IMR-90 (cell line): Measurements from ENCODE around the gene DPYSL5. TPM values are rescaled to one million over a fixed set of nuclear protein-coding genes. Genes with fewer than 3 reads are reported as not detected.

Experiments
- ATAC-seq: fragments of 200-7000 bp; cut with Tn5 transposase; 2 replicates; pipeline ENCODE4 v1.9.1; 2020; ENCODE audit warnings: low read depth, mild to moderate bottlenecking, moderate library complexity
- BruUV-seq: library from RNA; stranded (reverse); fragments of 400-500 nt; replicated peaks from 2 replicates; lab custom pipeline; 2021; lab: Mats Ljungman, UMichigan
- CTCF ChIA-PET: fragments of 300-600 bp; formaldehyde crosslinking; extraction: SDS; loops from one replicate; lab custom pipeline; 2021; ENCODE audit warnings: antibody characterized with exemption; lab: Yijun Ruan, JAX
- POLR2A ChIA-PET: fragments of 300-600 bp; sonication (Branson Sonifier 250); formaldehyde crosslinking; loops from one replicate; lab custom pipeline; 2022; ENCODE audit warnings: antibody characterized with exemption; ENCODE audit not compliant: unreplicated experiment; lab: Charles Lee
- DNase-seq: peaks from one replicate; pipeline ENCODE4 v3.0.0; 2013
- H2AFZ ChIP-seq: replicated peaks from 2 replicates; pipeline ENCODE3; 2013; ENCODE audit warnings: low read length, mild to moderate bottlenecking; ENCODE audit not compliant: poor library complexity
- H2AK5ac ChIP-seq: 2 replicates; pipeline ENCODE4 v1.6.1; 2013; ENCODE audit warnings: low read depth, low read length, inconsistent platforms
- H2AK9ac ChIP-seq: replicated peaks from 2 replicates; pipeline ENCODE3; 2013; ENCODE audit warnings: mild to moderate bottlenecking, low read depth, low read length, moderate library complexity; ENCODE audit not compliant: poor library complexity
- H2BK120ac ChIP-seq: 2 replicates; pipeline ENCODE4 v1.6.1; 2013; ENCODE audit warnings: low read depth, low read length, inconsistent platforms
- H2BK15ac ChIP-seq: 3 replicates; pipeline ENCODE4 v1.6.1; 2013; ENCODE audit warnings: low read depth, low read length, inconsistent platforms
- H2BK20ac ChIP-seq: 2 replicates; pipeline ENCODE4 v1.6.1; 2013; ENCODE audit warnings: low read depth, mild to moderate bottlenecking, inconsistent platforms, low read length, moderate library complexity
- H2BK5ac ChIP-seq: 2 replicates; pipeline ENCODE4 v1.6.1; 2013; ENCODE audit warnings: mild to moderate bottlenecking, low read depth, low read length, inconsistent platforms; ENCODE audit not compliant: poor library complexity, severe bottlenecking
- H3K14ac ChIP-seq: replicated peaks from 2 replicates; pipeline ENCODE4 v1.6.1; 2013; ENCODE audit warnings: low read depth, low read length, inconsistent platforms
- H3K18ac ChIP-seq: 2 replicates; pipeline ENCODE4 v1.6.1; 2013; ENCODE audit warnings: low read depth, low read length, control low read depth
- H3K23ac ChIP-seq: 2 replicates; pipeline ENCODE4 v1.6.1; 2013; ENCODE audit warnings: low read depth, low read length, inconsistent platforms
- H3K27ac ChIP-seq: 2 replicates; pipeline ENCODE4 v1.5.1; 2013; ENCODE audit warnings: mild to moderate bottlenecking, control low read depth, low read length; ENCODE audit not compliant: insufficient read depth
- H3K27me3 ChIP-seq: 2 replicates; pipeline ENCODE4 v1.6.1; 2013; ENCODE audit warnings: low read length; ENCODE audit not compliant: control insufficient read depth, insufficient read depth
- H3K36me3 ChIP-seq: 2 replicates; pipeline ENCODE4 v1.6.1; 2013; ENCODE audit warnings: low read length, mixed read lengths; ENCODE audit not compliant: control insufficient read depth, insufficient read depth
- H3K4ac ChIP-seq: 2 replicates; pipeline ENCODE4 v1.6.1; 2013; ENCODE audit warnings: low read depth, low read length, inconsistent platforms
- H3K4me1 ChIP-seq: 2 replicates; pipeline ENCODE4 v1.6.1; 2013; ENCODE audit warnings: low read length, mixed read lengths; ENCODE audit not compliant: control insufficient read depth, insufficient read depth
- H3K4me2 ChIP-seq: 2 replicates; pipeline ENCODE4 v1.6.1; 2013; ENCODE audit warnings: low read depth, mild to moderate bottlenecking, control low read depth, low read length, moderate library complexity
- H3K4me3 ChIP-seq: 2 replicates; pipeline ENCODE4 v1.5.1; 2013; ENCODE audit warnings: low read depth, mild to moderate bottlenecking, control low read depth, low read length, moderate library complexity; ENCODE audit not compliant: insufficient read depth
- H3K56ac ChIP-seq: 2 replicates; pipeline ENCODE4 v1.6.1; 2013; ENCODE audit warnings: low read length, inconsistent platforms; ENCODE audit not compliant: insufficient read depth; ENCODE audit errors: extremely low read depth
- H3K79me1 ChIP-seq, 2 experiments: 2 replicates each; pipeline ENCODE4 v1.6.1; 2013; ENCODE audit warnings: low read length in 2 of 2, inconsistent platforms in 1 of 2, low read depth in 1 of 2
- H3K9ac ChIP-seq: 2 replicates; pipeline ENCODE4 v1.6.1; 2013; ENCODE audit warnings: low read depth, low read length, control low read depth
- H3K9me1 ChIP-seq: 2 replicates; pipeline ENCODE4 v1.6.1; 2013; ENCODE audit warnings: low read length, inconsistent platforms; ENCODE audit not compliant: insufficient read depth
- H3K9me3 ChIP-seq: 2 replicates; pipeline ENCODE4 v1.6.1; 2013; ENCODE audit warnings: low read length; ENCODE audit not compliant: control insufficient read depth, insufficient read depth
- H4K20me1 ChIP-seq: 2 replicates; pipeline ENCODE4 v1.6.1; 2013; ENCODE audit warnings: low read length, inconsistent platforms; ENCODE audit not compliant: insufficient read depth
- H4K5ac ChIP-seq: 2 replicates; pipeline ENCODE4 v1.6.1; 2013; ENCODE audit warnings: mild to moderate bottlenecking, low read depth, low read length, control low read depth
- H4K8ac ChIP-seq, 2 experiments: 2 replicates each; pipeline ENCODE4 v1.6.1; 2013; ENCODE audit warnings: low read depth in 2 of 2, low read length in 2 of 2, control low read depth in 1 of 2, inconsistent platforms in 1 of 2
- H4K91ac ChIP-seq: 2 replicates; pipeline ENCODE4 v1.6.1; 2013; ENCODE audit warnings: low read depth, low read length, inconsistent platforms; ENCODE audit not compliant: insufficient read depth
- FOS ChIP-seq: fragments of 150-350 bp; IDR thresholded peaks from 2 replicates; pipeline ENCODE4 v1.6.1; 2016; ENCODE audit warnings: low read depth, low read length
- WGBS, 2 experiments: methylation state at CpG; one replicate each; pipeline versions ENCODE4 v1.1.5 to v1.1.7; 2013; ENCODE audit warnings: missing lambda C conversion rate in 2 of 2; ENCODE audit not compliant: insufficient read length in 1 of 2; ENCODE audit errors: extremely low coverage in 2 of 2; 5-methylcytosine and 5-hydroxymethylcytosine counted together
- dilution Hi-C: fragments of 300-500 bp; cut with HindIII; formaldehyde crosslinking; loops from one replicate; pipeline ENCODE4 v1.14.3; 2018; ENCODE audit warnings: low sequenced_read_pairs; ENCODE audit not compliant: unreplicated experiment
- in situ Hi-C: fragments of 300-500 bp; cut with MboI; formaldehyde crosslinking; loops from 3 replicates; pipeline ENCODE4 v1.14.3; 2019; ENCODE audit warnings: low sequenced_read_pairs, inconsistent platforms, mixed read lengths
- intact Hi-C: fragments of 100-400 bp; cut with micrococcal nuclease; formaldehyde crosslinking; loops from 2 replicates; pipeline ENCODE4 v1.10.0; 2022
- polyA plus RNA-seq, 3 experiments: library from polyadenylated mRNA; depleted of rRNA; stranded (reverse); fragments of >200 nt; gene quantifications; 2 replicates each; pipeline ENCODE4 v1.2.3, GENCODE V29; 2012; ENCODE audit warnings: low replicate concordance in 1 of 3
- total RNA-seq: library from RNA; depleted of rRNA; stranded (reverse); fragments of >200 nt; gene quantifications from 2 replicates; pipeline ENCODE4 v1.2.3, GENCODE V29; 2012

Gene DPYSL5
- total and polyA plus RNA-seq, 2 of the 4 experiments (the other 2 are of a cell fraction), result not detected

DNA sequence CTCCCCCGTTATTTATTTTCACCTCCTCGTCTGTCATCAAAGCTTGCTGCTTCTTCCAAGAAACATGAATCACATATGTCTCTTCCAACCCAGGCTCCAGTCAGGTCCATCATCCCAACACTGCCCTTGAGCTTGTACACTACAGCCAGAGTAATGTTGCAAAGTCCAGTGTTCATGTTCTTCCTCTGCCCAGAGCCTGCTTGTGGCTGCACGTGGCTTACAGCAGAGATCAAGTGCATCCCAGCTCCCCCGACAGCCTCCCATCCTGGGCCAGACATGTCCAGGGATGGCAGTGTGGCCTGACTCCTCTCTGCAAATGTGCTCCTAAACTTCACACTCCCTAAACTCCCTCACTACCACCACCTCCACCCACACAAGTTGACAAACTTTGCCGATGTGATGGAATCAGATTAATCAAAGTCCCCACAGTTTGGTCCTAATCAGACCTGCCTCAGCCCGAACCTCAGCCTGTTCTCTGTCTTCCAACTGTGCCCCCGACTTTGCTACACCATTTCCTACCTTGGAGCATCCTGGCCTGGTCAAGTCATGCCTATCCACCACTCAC, 68.3 kb downstream of the DPYSL5 start:
- Histone ChIP-seq H4K20me1 (no peaks in the 10 kb centered on the region), H3K27me3 (peaks cover 71% of the 10 kb centered on the region), H2BK5ac (no peak overlapping the region), H2AK5ac (no peak overlapping the region), H4K91ac (no peak overlapping the region), H3K4ac (no peak overlapping the region), H2AK9ac (no peak overlapping the region), H2BK15ac (no peak overlapping the region), H3K23ac (no peak overlapping the region), H2BK20ac (no peak overlapping the region), H3K9me1 (no peaks in the 10 kb centered on the region), H4K5ac (no peak overlapping the region), H3K4me2 (no peak overlapping the region), H3K9me3 (no peaks in the 10 kb centered on the region), H3K4me3 (no peak overlapping the region), H3K79me1 (no peaks in the 10 kb centered on the region), H3K27ac (no peak overlapping the region), H3K14ac (no peak overlapping the region), H3K9ac (no peak overlapping the region), H2AFZ (no peak overlapping the region), H3K36me3 (no peaks in the 10 kb centered on the region), H3K18ac (no peak overlapping the region), H4K8ac (no peak overlapping the region), H3K56ac (no peak overlapping the region), H3K4me1 (no peaks in the 10 kb centered on the region), H2BK120ac (no peak overlapping the region)
- BruUV-seq, result no TSS peak
- ChIA-PET POLR2A (no interaction called here), CTCF (no interaction called here)
- dilution Hi-C loops, result no loop called here
- ATAC-seq (no peak), DNase-seq (no peak)
- intact Hi-C loops, result no loop called here
- TF ChIP-seq FOS, result no peak
- WGBS, 2 experiments, result 57% methylated on average over 5 of the region's 7 CpGs; no CpG with 5 or more reads in 1 of the 2 experiments
- in situ Hi-C loops, result no loop called here
